ENCODE results near the gene MAP3K13.
"Not testable (repeated sequence)": the region's sequence is repeated elsewhere in the genome, so short reads cannot be mapped to it uniquely, and the experiment has no call there.

Gene MAP3K13

DNA sequence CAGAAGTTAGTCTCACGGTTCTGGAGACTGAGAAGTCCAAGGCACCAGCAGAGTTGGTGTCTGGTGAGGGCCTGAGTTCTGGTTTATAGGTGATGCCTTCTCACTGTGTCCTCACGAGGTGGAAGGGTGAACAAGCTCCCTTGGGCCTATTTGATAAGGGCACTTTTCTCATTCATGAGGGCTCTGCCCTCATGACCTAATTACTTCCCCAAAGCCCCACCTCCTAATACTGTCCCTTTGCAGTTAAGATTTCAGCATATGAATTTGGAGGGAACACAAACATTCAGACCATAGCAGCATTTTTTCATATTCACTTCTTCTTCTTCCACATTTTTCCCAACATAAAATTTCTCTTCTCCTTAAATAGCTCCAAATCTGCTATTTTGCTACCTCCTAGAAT is 94.4 kb downstream of the MAP3K13 start:
- no peak for DNase-seq

DNA sequence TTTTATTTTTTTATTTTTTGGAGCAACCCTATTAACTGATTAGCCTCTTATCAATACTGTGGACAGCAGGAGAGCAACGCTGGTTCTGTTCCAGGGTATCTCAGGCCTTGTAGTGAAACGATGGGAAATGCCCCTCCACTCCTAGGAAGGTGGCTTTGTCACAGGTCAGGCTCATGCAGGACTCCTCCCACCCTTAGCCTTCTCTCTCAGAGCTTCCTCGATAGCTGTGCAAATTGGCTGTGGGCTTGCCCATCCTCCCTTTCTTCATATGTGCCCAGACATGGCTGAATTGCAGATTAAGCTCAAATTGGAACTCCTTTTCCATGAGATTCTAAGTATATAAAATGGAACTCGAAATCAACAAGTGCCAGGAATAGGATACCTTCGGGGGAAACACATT is 97.4 kb downstream of the MAP3K13 start:
- DNase-seq = no peak

DNA sequence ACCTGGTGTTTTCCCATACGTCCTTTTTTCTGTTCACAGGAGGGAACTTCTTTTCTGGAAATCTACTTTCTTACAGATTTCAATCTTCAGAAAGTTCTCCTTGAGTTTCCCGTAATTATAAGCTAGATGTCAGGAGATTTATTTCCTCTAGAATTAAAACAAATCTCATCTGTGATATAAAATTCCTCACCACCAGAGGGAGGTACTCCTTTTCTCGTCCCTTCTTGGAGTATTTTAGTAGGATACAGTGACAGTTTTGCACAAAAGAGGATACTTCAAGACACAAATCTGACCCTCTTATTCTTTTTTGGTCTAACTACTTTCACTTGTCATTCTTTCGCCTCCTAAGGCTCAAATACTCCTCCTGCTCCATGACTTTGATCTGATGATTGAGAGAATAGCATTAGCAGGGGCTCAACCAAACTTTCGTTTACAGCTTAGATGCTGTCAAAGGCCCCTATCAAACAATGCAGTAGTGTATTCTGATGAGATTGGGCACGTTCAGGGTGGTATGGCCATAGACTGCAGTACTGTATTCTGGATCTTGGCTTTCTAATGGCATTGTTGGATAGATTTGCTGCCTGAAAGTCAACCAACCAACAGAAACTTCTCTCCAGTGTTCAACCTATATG is 97.9 kb downstream of the MAP3K13 start:
- no peak for DNase-seq

DNA sequence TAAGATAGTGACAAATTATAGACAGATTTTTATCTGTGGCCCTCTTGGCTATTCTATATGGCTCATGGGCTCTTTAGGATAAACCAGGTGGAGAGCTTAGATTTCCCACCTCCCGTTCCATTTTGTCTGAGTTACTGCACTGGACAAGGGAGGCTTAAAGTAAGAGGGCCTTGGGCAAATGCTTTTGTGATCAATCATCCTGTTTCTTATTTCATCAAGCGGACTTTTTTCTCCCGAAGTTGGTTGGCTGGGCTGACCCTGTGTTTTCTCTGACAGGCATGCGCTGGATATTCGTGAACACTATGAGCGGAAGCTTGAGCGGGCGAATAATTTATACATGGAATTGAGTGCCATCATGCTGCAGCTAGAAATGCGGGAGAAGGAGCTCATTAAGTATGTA is 102.5 kb downstream of the MAP3K13 start:
- no peak for DNase-seq

DNA sequence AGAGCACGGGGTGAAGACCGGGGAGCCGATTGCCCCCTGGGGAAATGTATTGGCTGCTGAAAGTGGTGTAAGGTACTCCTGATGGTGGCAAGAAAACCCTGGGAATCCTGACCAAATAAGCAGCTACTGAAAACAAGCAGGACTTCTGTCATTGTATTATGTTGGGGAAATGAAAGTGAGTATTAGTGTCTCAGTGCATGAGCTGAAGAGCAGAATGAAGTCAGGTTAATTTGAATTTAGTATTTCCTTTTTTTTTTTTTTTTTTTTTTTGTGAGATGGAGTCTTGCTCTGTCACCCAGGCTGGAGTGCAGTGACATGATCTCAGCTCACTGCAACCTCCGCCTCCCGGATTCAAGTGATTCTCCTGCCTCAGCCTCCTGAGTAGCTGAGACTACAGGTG is 103.2 kb downstream of the MAP3K13 start:
- not testable (repeated sequence) for DNase-seq

DNA sequence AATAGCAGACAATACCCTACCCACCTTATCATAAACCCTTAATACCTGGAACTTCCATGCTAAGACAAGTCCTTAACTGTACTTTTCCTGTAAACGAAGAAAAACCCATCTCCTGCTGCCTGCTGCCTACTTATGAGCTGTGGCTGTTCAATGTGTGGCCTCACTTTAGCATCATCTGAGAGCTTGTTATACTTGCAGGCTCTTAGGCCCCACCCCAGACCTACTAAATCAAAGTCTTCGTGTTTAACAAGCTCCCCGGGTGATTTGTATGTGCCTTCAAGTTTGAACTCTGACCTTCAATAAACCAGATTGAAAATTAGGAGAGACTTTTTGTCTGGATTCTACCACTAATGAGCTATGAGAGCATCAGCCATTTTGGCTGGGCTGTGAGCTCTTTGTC is 106.6 kb downstream of the MAP3K13 start:
- no peak for DNase-seq

DNA sequence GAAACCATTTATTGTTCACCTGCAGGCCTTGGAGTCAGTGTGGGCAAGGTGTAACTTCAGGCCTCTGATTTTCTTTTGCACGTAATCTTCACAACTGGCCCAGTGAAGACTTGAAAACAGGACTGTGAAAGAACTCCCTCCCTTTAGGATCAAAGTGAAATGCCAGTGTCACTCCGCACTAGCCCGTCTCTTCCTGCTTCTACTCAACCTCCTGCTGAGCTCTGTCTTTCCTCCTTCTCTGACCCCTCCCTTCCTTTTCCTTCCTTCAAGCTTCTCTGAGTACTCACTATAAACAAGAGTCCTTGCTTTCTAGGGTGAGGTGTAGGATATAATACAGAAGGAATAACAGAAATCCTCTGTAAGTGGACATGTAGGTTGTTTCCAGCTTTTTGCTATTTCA is 107.4 kb downstream of the MAP3K13 start:
- DNase-seq = no peak

DNA sequence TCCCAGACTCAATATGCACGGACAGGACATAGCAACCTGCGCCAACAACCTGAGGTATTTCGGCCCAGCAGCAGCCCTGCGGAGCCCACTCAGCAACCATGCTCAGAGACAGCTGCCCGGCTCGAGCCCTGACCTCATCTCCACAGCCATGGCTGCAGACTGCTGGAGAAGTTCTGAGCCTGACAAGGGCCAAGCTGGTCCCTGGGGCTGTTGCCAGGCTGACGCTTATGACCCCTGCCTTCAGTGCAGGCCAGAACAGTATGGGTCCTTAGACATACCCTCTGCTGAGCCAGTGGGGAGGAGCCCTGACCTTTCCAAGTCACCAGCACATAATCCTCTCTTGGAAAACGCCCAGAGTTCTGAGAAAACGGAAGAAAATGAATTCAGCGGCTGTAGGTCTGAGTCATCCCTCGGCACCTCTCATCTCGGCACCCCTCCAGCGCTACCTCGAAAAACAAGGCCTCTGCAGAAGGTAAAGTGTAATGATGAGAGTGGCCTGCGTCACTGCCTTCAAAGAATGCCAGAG is 110.4 kb downstream of the MAP3K13 start:
- DNase-seq = no peak

DNA sequence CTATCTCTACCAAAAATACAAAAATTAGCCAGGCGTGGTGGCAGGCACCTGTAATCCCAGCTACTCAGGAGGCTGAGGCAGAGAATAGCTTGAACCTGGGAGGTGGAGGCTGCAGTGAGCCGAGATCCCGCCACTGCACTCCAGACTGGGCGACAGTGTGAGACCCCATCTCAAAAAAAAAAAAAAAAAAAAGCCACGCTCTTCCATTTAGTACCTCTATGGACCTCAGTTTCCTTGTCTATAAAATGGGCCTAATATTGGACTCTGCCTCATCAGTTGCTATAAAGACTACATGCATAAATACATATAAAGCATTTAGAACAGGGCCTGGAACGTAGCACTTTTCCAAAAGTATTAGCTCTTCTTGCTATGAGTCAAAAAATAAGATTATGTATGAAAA is 112.0 kb downstream of the MAP3K13 start:
- DNase-seq = not testable (repeated sequence)

DNA sequence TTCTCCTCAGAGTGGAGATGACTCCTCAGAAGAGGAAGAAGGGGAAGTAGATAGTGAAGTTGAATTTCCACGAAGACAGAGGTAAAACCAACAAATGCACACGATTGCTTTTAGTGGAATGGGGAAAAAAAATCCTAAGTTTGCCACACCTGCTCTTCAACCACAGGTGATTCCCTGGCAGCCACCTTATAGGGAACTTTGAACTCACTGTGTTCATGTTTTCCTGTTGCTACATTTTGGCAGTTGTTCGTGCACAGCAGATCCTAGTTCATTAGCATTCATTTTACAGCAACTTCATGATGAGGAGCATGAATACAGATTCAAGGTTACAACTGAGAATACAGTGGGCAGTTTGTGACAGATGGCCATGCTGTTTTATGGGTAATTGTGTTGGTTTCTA is 114.4 kb downstream of the MAP3K13 start:
- no peak for DNase-seq

DNA sequence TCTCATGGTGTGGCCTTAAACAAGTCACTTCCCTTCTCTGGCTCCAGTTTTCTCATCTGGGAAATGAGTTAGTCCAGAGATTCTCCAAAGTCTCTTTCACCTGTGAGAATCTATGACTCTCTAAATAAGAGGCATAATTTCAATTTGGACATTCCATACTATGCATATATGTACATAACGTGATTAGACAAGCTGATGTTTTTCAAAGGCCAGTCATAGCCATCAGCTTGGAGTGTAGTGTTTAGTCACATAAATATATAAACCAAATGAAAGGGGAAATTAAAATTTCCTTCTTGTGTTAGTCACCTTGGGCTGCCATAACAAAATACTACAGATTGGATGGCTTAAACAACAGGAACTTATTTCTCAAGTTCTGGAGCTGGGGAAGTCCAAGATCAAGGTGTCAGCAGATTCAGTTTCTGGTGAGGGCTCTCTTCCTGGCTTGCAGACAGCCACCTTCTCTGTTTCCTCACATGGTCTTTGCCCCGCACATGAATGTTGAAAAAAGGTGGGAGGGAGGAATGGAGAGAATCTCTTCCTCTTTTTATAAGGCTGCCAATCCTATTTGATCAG is 116.5 kb downstream of the MAP3K13 start:
- no peak for DNase-seq

DNA sequence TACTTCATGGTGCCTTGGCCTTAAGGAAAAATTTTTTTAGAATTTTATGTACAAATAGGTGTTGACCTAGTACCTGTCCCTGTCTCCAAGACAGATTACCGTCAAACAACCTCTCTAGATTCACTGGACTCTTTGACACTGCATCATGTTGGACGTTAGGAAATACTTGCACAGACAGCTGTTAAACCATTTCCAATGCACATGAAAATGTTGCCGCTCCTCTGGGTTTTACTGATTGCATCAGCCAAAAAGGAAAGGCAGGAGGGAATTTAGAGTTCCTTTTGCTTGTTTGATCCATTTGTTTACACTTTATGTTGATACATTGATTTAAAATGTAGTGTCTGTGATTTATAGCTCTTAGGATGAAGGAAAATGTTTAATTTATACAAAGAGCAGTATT is 121.4 kb downstream of the MAP3K13 start:
- DNase-seq = no peak

DNA sequence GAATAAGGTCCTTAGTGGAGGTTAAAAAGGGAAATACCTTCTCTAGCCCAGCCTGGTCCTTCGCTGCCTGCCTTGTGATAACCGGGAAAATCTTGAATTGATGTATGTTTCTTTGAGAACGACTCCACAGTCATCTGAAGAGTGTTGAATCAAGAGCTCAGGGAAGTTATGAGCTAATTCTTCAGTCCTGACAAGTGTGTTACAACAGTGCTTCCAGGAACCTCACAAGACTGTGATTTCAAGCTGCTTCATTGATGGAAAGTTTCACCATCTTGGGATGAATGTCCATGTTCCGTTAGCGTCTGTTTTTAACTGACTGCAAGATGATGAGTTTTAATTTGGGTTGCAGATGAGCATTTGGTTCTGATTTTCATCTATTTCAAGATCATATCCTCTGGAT is 123.5 kb downstream of the MAP3K13 start:
- DNase-seq = no peak

DNA sequence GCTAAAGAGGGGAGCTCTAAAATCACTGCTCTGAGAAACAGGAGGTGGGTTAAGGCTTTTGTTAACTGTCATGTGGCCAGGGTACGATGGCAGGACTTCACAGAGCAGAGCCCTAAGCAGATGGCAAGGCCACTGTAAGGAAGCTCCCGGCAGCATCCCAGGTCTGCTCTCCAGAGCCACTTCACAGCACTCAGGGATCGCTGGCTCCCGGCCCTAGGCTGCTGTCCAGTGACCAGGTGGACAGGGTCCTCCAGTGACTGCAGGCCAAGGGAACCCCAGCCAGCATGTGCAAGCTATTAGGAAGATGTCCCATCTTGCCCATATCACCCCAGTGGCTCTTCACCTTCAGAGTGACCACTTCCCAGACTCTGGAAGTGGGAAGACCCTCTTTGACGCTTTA is 125.5 kb downstream of the MAP3K13 start:
- no peak for DNase-seq

DNA sequence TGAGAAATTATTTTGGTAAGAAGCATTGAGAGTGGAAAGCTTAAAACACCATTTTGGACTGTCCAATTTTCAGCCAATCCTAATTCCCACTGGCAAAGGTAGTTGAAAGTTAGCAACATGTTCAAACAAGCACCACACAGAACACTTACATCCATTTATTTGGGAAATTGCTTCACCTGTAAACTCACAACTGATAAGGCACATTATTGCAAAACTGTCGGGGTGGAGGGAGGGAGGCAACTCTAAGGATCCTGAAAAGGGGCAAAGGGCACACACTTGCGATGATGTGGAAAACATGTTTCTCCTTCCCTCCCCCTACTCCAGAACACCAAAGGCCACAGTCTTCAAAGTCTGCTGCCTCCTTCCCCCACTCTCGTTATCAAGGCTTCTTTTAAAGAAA is 126.5 kb downstream of the MAP3K13 start:
- no peak for DNase-seq

DNA sequence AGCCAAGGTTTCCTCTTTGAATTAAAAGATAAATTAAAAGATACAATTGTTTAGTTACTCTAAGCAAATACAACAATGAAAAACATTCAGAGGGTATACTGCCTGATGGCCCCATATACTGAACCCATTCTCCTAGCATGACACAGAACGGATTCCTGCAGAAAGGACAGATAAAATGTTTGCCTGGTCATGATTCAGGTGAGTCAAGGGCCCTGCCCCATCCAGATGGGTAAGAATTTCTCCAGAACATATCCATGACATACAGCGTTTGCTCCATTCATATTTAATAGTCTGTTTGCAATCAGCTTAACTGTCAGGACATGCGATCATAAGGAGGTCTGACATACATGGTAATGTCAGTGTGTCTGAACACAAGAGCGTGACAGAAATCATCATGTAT is 127.3 kb downstream of the MAP3K13 start:
- DNase-seq = no peak

DNA sequence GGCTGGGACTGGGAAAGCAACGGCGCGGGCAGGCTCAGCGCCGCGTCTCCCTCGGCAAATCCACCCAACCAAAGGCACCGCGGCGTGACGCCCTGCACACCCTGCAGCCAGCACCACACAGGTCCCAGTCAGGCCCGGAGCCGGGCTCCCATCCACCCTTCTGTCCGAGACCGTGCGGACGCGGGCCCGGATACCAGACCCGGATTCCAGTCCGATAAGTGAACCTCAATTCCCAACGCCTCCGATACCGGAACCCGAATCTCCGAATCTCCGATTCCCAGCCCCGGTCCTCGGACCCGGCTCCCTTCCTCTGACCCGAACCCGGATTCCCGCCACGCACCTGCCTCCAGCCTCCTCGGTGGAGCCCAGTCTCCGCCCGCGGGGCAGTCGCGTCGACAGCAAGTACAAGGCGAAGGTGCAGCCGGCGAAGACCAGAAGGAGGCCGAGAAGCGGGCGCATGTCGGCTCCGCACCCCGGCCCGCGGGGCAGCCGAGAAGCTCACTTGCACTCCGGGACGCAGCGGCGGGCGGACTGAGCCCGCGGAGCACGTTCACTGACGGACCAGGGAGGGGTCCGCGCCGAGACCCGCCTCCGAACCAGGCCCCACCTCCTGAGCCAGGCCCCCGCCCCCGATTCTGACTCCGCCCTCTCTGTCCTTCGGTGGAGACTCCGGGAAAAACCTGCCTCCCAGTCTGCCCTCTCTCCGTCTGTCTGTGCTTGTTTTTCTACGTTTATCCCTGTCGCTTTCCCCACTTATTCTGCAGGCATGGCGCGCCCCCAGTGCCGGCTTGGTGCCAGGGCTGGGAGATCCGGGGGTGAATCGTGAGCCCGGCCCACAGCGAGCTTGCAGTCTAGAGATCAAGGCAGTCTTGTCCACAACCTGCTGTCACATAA is 135.8 kb downstream of the MAP3K13 start, which contains the start of gene TMEM41A:
Gene TMEM41A (minus strand): TSS at position 533 of the 894 bp plus-strand sequence. CDS start 74 bp downstream, at position 459.
- peak; percentile 92 for DNase-seq

DNA sequence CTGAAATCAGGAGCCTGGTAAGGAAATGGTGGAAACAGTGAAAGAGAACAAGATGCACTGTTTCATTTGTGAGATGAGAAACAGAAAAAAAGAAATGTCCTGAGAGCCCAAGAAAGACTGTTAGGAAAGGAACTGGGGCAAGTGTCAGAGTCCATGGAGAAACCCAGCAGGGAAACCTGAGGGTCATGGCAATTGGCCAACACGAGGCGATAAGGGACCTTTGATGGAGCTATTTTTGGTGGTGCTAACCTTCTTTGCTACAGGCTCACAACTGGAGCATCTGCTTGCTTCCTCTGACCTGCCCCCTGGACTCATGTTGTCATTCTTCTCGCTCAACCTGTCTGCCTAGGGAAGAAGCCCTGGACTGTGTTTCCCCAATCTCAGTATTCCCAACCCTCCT is 140.1 kb downstream of the MAP3K13 start:
- DNase-seq = no peak

DNA sequence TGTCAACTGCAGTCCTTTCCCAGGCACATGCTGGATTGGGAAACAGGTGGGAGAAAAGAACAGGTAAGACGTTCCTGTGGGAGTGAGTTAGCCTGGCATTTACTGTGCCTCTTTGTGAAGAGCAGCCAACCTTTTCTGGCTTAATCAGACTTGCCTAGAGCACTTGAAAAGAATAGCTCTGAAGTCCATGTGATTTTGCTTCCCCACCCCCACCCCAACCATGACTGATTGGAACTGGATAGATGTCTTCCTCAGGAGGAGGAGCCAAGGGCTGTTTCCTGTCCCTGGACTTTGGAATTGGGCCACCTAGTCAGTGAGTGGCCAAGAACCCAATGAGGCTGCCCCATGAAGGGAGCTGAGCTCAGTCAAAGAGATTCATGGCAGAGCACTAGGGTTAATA is 140.6 kb downstream of the MAP3K13 start:
- DNase-seq = no peak

DNA sequence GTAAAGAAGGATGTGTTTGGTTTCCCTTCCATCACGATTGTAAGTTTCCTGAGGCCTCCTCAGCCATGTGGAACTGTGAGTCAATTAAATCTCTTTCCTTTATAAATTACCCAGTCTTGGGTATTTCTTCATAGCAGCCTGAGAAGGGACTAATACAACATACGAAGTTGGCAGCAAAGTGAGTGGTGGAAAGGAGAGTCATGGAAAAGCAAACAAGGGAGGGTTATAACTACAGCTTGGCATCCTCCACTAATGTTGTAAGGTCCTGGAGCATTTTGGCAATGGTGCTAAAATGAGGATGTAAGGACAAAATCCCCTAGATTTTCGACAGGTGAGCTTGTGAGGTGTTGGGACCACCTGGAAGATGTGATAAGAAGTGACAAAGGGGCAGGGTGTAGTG is 141.7 kb downstream of the MAP3K13 start:
- no peak for DNase-seq

DNA sequence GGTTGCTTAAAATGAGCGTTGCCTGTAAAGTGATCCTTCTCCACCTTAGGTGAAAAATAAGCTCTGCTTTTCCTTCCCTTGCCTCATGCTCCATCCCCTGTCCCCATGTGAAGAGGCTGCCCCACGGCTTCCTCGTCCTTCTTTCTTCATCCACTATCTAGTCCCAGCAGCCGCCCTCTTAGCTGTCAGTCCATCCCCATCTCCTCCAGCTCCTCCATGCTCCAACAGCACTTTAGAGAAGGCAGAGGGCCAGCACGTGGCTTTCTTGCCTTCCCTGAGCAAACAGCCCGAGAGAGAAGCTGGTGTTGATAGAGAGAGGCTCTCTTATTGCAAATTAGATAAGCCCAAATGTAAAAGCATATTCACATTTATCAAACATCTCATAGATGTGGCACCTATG is 144.9 kb downstream of the MAP3K13 start:
- no peak for DNase-seq

DNA sequence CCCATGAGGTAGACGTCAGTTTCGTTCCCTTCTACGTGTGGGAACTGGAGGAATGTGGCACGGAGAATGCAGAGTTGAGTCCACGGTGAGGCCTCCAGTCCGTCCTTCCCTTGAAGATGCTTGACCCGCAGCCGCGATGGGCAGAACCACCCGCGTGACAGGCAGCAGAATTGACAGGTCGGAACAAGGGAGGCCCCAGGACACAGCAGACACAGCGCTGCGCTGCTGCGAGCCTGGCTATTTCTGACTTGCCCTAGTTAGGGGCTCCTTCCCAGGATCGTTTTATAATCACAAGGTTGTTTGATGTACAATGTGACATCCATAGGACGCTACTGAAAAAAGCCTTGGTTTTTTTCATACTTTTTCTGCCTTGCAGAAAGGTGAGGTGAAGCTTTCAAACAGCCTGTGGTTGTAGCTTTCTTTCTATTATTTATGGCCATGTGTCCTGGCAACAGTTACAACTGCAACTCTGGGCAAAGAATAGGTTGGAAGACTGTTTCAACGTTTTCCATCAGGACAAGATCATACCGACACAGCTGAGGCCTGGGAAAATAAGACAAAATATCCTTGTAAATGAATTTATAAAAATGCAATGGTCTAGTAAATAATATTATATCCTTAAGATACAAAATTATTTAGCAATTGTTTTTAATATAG is 145.5 kb downstream of the MAP3K13 start:
- no peak for DNase-seq

DNA sequence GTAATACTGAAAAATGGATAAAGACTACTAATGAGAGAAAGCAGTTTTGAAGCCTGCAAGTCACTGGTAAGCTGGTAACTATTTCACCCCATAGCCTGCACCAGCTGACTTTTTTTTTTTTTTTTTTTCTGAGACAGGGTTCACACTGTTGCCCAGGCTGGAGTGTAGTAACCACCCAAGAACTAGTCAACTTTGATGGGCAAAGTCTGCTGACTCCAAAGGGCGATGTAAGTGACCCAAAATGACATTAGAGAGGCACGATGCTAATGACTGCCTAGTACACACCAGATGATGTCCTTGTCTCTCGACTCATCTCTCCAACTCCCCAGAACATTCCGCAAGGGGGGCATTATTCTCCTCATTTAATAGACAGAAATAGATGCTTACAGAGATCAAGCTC is 148.8 kb downstream of the MAP3K13 start:
- DNase-seq = no peak

All from activated naive CD4-positive, alpha-beta T cell treated with Interleukin-2 at 50 U/mL for 16 hours (primary cell).